Esophagus (tissue), 2 donors: ENCODE results near the gene PCDHGC3. TPM values are rescaled to one million over a fixed set of nuclear protein-coding genes. Genes with fewer than 3 reads are reported as not detected.

ENCODE experiments used
- H3K27ac ChIP-seq, 2 donors: one replicate each; pipeline ENCODE4 v1.5.1; 2013; ENCODE audit warnings: low read depth in 2 of 2, mild to moderate bottlenecking in 2 of 2, inconsistent platforms in 1 of 2, low read length in 1 of 2, moderate library complexity in 1 of 2
- H3K27me3 ChIP-seq, 2 donors: one replicate each; pipeline ENCODE4 v1.6.1; 2013; ENCODE audit warnings: low read length in 2 of 2, control low read depth in 1 of 2, mild to moderate bottlenecking in 1 of 2; ENCODE audit not compliant: insufficient read depth in 2 of 2, control insufficient read depth in 1 of 2
- H3K36me3 ChIP-seq, 2 donors: one replicate each; pipeline ENCODE4 v1.6.1; 2013; ENCODE audit warnings: low read length in 1 of 2; ENCODE audit not compliant: control insufficient read depth in 2 of 2, insufficient read depth in 2 of 2
- H3K4me1 ChIP-seq, 2 donors: one replicate each; pipeline ENCODE4 v1.6.1; 2013; ENCODE audit warnings: low read length in 1 of 2; ENCODE audit not compliant: control insufficient read depth in 2 of 2, insufficient read depth in 2 of 2
- H3K4me3 ChIP-seq, 2 donors: one replicate each; pipeline ENCODE4 v1.5.1; 2013; ENCODE audit warnings: low read length in 2 of 2, mild to moderate bottlenecking in 2 of 2, low read depth in 1 of 2, moderate library complexity in 1 of 2
- H3K9me3 ChIP-seq, 2 donors: one replicate each; pipeline ENCODE4 v1.6.1; 2013; ENCODE audit warnings: mild to moderate bottlenecking in 2 of 2, low read depth in 1 of 2, low read length in 1 of 2, moderate library complexity in 1 of 2; ENCODE audit not compliant: control insufficient read depth in 2 of 2, insufficient read depth in 1 of 2
- WGBS, 2 donors: extraction: QIAGEN DNeasy Blood & Tissue Kit; methylation state at CpG; one replicate each; pipeline ENCODE4 v1.1.7; 2013; 5-methylcytosine and 5-hydroxymethylcytosine counted together
- polyA plus RNA-seq, 2 donors: library from polyadenylated mRNA; stranded (reverse); fragments of 200-250 nt; gene quantifications; one replicate each; pipeline ENCODE4 v1.2.3, GENCODE V29; 2013
- donor health status: healthy with polysubstance abuse.
- donor health status: Bipolar disorder and iron deficiency.

Gene PCDHGC3
- polyA plus RNA-seq, 2 donors: 25.8 to 32.1 TPM

GRCh38 chr5:141440341-141440740, 35.4 kb upstream of the PCDHGC3 start:
- WGBS, 2 donors: 93 to 94% methylated on average over 9 of the region's 9 CpGs
- Histone ChIP-seq H3K4me3 (no peak overlapping the region), H3K9me3 (peaks cover 10 to 16% of the 10 kb centered on the region in 2 donors)

GRCh38 chr5:141441571-141442170, 34.1 kb upstream of the PCDHGC3 start:
- H3K36me3 ChIP-seq: no peaks in the 10 kb centered on the region
- H3K27ac ChIP-seq: no peak overlapping the region
- H3K4me3 ChIP-seq: no peak overlapping the region
- H3K9me3 ChIP-seq: peaks cover 10 to 16% of the 10 kb centered on the region in 2 donors
- 50 to 54% methylated on average over 50 of the region's 50 CpGs for WGBS, 2 donors
- H3K27me3 ChIP-seq: no peaks in the 10 kb centered on the region
- H3K4me1 ChIP-seq: no peaks in the 10 kb centered on the region

More at GRCh38 chr5:141440341-141440740, 35.4 kb upstream of the PCDHGC3 start:
- H3K27me3 ChIP-seq: no peaks in the 10 kb centered on the region
- H3K4me1 ChIP-seq: no peaks in the 10 kb centered on the region
- H3K27ac ChIP-seq: no peak overlapping the region
- H3K36me3 ChIP-seq: no peaks in the 10 kb centered on the region

- Histone ChIP-seq H3K9me3 (no peaks in the 10 kb centered on the region), H3K4me1 (no peaks in the 10 kb centered on the region), H3K27me3 (no peaks in the 10 kb centered on the region), H3K4me3 (no peak overlapping the region), H3K27ac (no peak overlapping the region), H3K36me3 (no peaks in the 10 kb centered on the region)
- 96 to 99% methylated on average over 3 of the region's 3 CpGs for WGBS, 2 donors
These were observed 10.4 kb upstream of the PCDHGC3 start for GRCh38 chr5:141465351-141465750.

- Histone ChIP-seq H3K9me3 (peaks cover 0 to 3% of the 10 kb centered on the region in 2 donors), H3K4me1 (peaks cover 11 to 14% of the 10 kb centered on the region in 2 donors), H3K27me3 (no peaks in the 10 kb centered on the region), H3K4me3 (peak overlapping the region; percentile 62 to 82), H3K36me3 (no peaks in the 10 kb centered on the region), H3K27ac (peak overlapping the region; percentile 85 to 92)
- WGBS, 2 donors: 1 to 2% methylated on average over 58 of the region's 58 CpGs
These were observed 556 bp downstream of the PCDHGC3 start for GRCh38 chr5:141476132-141476911.

- 42 to 43% methylated on average over 24 of the region's 24 CpGs for WGBS, 2 donors
- peak overlapping the region; percentile 85 to 92 for H3K27ac ChIP-seq
- peaks cover 11 to 14% of the 10 kb centered on the region in 2 donors for H3K4me1 ChIP-seq
- H3K36me3 ChIP-seq: no peaks in the 10 kb centered on the region
- no peaks in the 10 kb centered on the region for H3K27me3 ChIP-seq
- peak overlapping the region; percentile 62 to 82 for H3K4me3 ChIP-seq
- peaks cover 0 to 3% of the 10 kb centered on the region in 2 donors for H3K9me3 ChIP-seq
These were observed 1.3 kb downstream of the PCDHGC3 start for GRCh38 chr5:141477044-141477575.

GRCh38 chr5:141477815-141478214, 2.0 kb downstream of the PCDHGC3 start:
- Histone ChIP-seq H3K27ac (no peak overlapping the region), H3K27me3 (no peaks in the 10 kb centered on the region), H3K36me3 (no peaks in the 10 kb centered on the region), H3K9me3 (peaks cover 0 to 3% of the 10 kb centered on the region in 2 donors), H3K4me3 (peak overlapping the region in 1 of 2 donors; percentile 82), H3K4me1 (peaks cover 13 to 14% of the 10 kb centered on the region in 2 donors)
- 50 to 53% methylated on average over 13 of the region's 13 CpGs for whole genome bisulfite sequencing, 2 donors

- H3K36me3 ChIP-seq: no peaks in the 10 kb centered on the region
- peaks cover 0 to 3% of the 10 kb centered on the region in 2 donors for H3K9me3 ChIP-seq
- WGBS, 2 donors: 16 to 22% methylated on average over 20 of the region's 20 CpGs
- peaks cover 13 to 14% of the 10 kb centered on the region in 2 donors for H3K4me1 ChIP-seq
- H3K27me3 ChIP-seq: no peaks in the 10 kb centered on the region
- no peak overlapping the region for H3K27ac ChIP-seq
- H3K4me3 ChIP-seq: peak overlapping the region; percentile 15 to 82
These were observed 2.7 kb downstream of the PCDHGC3 start for GRCh38 chr5:141478321-141478945.

GRCh38 chr5:141479776-141480175, 4.0 kb downstream of the PCDHGC3 start:
- Histone ChIP-seq H3K4me1 (peaks cover 13 to 18% of the 10 kb centered on the region in 2 donors), H3K27me3 (no peaks in the 10 kb centered on the region)

GRCh38 chr5:141483902-141484301, 8.1 kb downstream of the PCDHGC3 start:
- H3K36me3 ChIP-seq: peaks cover 0 to 7% of the 10 kb centered on the region in 2 donors
- H3K4me3 ChIP-seq: no peak overlapping the region
- peaks cover 2 to 5% of the 10 kb centered on the region in 2 donors for H3K4me1 ChIP-seq
- H3K27ac ChIP-seq: no peak overlapping the region
- H3K9me3 ChIP-seq: peaks cover 0 to 2% of the 10 kb centered on the region in 2 donors
- H3K27me3 ChIP-seq: no peaks in the 10 kb centered on the region
- 53 to 58% methylated on average over 3 of the region's 3 CpGs for WGBS, 2 donors

More at GRCh38 chr5:141479776-141480175, 4.0 kb downstream of the PCDHGC3 start:
- peaks cover 0 to 3% of the 10 kb centered on the region in 2 donors for H3K9me3 ChIP-seq
- no peaks in the 10 kb centered on the region for H3K36me3 ChIP-seq
- H3K27ac ChIP-seq: no peak overlapping the region
- H3K4me3 ChIP-seq: no peak overlapping the region
